Naive thymus-derived CD4-positive, alpha-beta T cell (primary cell): ENCODE results near the gene TCF15. TPM values are rescaled to one million over a fixed set of nuclear protein-coding genes. Genes with fewer than 3 reads are reported as not detected.

ENCODE experiments used
- ATAC-seq: fragments of 150-1000 bp; cut with Tn5 transposase; 2 replicates; pipeline ENCODE4 v1.10.0; 2021; ENCODE audit warnings: mild to moderate bottlenecking, moderate library complexity
- CTCF ChIA-PET: fragments of 350-600 bp; sonication (Branson Sonifier 250); formaldehyde crosslinking; loops from one replicate; lab custom pipeline; 2021; ENCODE audit warnings: antibody characterized with exemption; lab: Charles Lee
- POLR2A ChIA-PET: fragments of 350-600 bp; sonication (Branson Sonifier 250); formaldehyde crosslinking; loops from one replicate; lab custom pipeline; 2021; ENCODE audit warnings: antibody characterized with exemption, inconsistent platforms; lab: Charles Lee
- DNase-seq, 9 donors: peaks; one replicate each; pipeline versions ENCODE4 v3.0.0 to v3.0.0-alpha.2; 2020 to 2022; ENCODE audit warnings: mixed read lengths in 1 of 9
- H3K27ac ChIP-seq: one replicate; pipeline ENCODE4 v1.7.0; 2013; ENCODE audit warnings: mild to moderate bottlenecking, low read depth, low read length, moderate library complexity
- H3K27me3 ChIP-seq, 2 donors: one replicate each; pipeline ENCODE4 v1.7.0; 2013; ENCODE audit warnings: low read length in 2 of 2, mild to moderate bottlenecking in 2 of 2, moderate library complexity in 2 of 2; ENCODE audit not compliant: control insufficient read depth in 2 of 2, insufficient read depth in 2 of 2
- H3K36me3 ChIP-seq, 3 experiments: 1 replicate in 2 of 3; 2 replicates in 1 of 3; pipeline ENCODE4 v1.7.0; 2013; ENCODE audit warnings: low read length in 3 of 3, mild to moderate bottlenecking in 3 of 3, moderate library complexity in 1 of 3; ENCODE audit not compliant: insufficient read depth in 3 of 3, control insufficient read depth in 2 of 3
- H3K4me1 ChIP-seq, 2 donors: one replicate each; pipeline ENCODE4 v1.7.0; 2013; ENCODE audit warnings: low read length in 2 of 2, mild to moderate bottlenecking in 2 of 2, moderate library complexity in 1 of 2; ENCODE audit not compliant: control insufficient read depth in 2 of 2, insufficient read depth in 2 of 2
- H3K4me3 ChIP-seq: 2 replicates; pipeline ENCODE4 v1.7.0; 2013; ENCODE audit warnings: mild to moderate bottlenecking, low read length
- H3K9me3 ChIP-seq, 3 experiments: 1 replicate in 2 of 3; 2 replicates in 1 of 3; pipeline ENCODE4 v1.7.0; 2013; ENCODE audit warnings: low read length in 3 of 3; ENCODE audit not compliant: control insufficient read depth in 2 of 3
- H3K27ac Mint-ChIP-seq, 9 donors: one replicate each; pipeline ENCODE4 v1.8.0; 2020 to 2022; ENCODE audit warnings: mixed read lengths in 9 of 9, mild to moderate bottlenecking in 8 of 9, moderate library complexity in 5 of 9, inconsistent platforms in 2 of 9
- H3K27me3 Mint-ChIP-seq, 5 donors: one replicate each; pipeline ENCODE4 v1.8.0; 2021 to 2022; ENCODE audit warnings: mixed read lengths in 5 of 5, mild to moderate bottlenecking in 1 of 5
- H3K36me3 Mint-ChIP-seq, 5 donors: one replicate each; pipeline ENCODE4 v1.8.0; 2020 to 2022; ENCODE audit warnings: mixed read lengths in 5 of 5, mild to moderate bottlenecking in 3 of 5, inconsistent platforms in 1 of 5
- H3K4me1 Mint-ChIP-seq, 7 donors: one replicate each; pipeline ENCODE4 v1.8.0; 2020 to 2022; ENCODE audit warnings: mixed read lengths in 7 of 7, mild to moderate bottlenecking in 3 of 7, inconsistent platforms in 1 of 7
- H3K4me3 Mint-ChIP-seq, 10 donors: one replicate each; pipeline ENCODE4 v1.8.0; 2020 to 2022; ENCODE audit warnings: mild to moderate bottlenecking in 10 of 10, mixed read lengths in 10 of 10, moderate library complexity in 6 of 10, inconsistent platforms in 2 of 10
- H3K9me3 Mint-ChIP-seq, 11 donors: one replicate each; pipeline ENCODE4 v1.8.0; 2020 to 2022; ENCODE audit warnings: mixed read lengths in 11 of 11, mild to moderate bottlenecking in 4 of 11, inconsistent platforms in 1 of 11, moderate library complexity in 1 of 11
- intact Hi-C, 2 donors: fragments of 100-400 bp; cut with micrococcal nuclease; formaldehyde crosslinking; loops; one replicate each; pipeline ENCODE4 v1.15.1; 2023
- polyA plus RNA-seq, 2 donors: library from polyadenylated mRNA; unstranded; fragments of 300-500 nt; fragmentation: Illumina TruSeq; gene quantifications; one replicate each; pipeline ENCODE4 v1.2.3, GENCODE V29; 2021
- total RNA-seq, 6 experiments: library from RNA in 5 of 6; stranded (reverse) in 5 of 6; gene quantifications; 1 replicate in 5 of 6; 2 replicates in 1 of 6; pipeline ENCODE4 v1.2.3 and lab custom pipeline; 2021 to 2026

The TCF15 gene
- total and polyA plus RNA-seq, 7 experiments from 2014 or later = not detected

- H3K4me1 ChIP-seq = no peaks in the 10 kb centered on the region
- no peaks in the 10 kb centered on the region for H3K36me3 Mint-ChIP-seq
- POLR2A ChIA-PET = no interaction called here
- H3K27ac Mint-ChIP-seq = no peak overlapping the region
- no peak overlapping the region for H3K27ac ChIP-seq
- no peak for DNase-seq
- H3K27me3 ChIP-seq = no peaks in the 10 kb centered on the region
- CTCF ChIA-PET = no interaction called here
- H3K27me3 Mint-ChIP-seq = peaks cover 0 to 23% (median 9%) of the 10 kb centered on the region in 5 donors
- ATAC-seq = no peak
- intact Hi-C loops = no loop called here
- H3K4me3 ChIP-seq = no peak overlapping the region
- H3K36me3 ChIP-seq = no peaks in the 10 kb centered on the region
- H3K4me3 Mint-ChIP-seq = no peak overlapping the region
- no peaks in the 10 kb centered on the region for H3K9me3 ChIP-seq
- no peaks in the 10 kb centered on the region for H3K9me3 Mint-ChIP-seq
- H3K4me1 Mint-ChIP-seq = no peaks in the 10 kb centered on the region
Observed at GRCh38 chr20:598133-598850, 11.8 kb downstream of the TCF15 start.

- H3K9me3 ChIP-seq = no peaks in the 10 kb centered on the region
- no peaks in the 10 kb centered on the region for H3K4me1 ChIP-seq
- peaks cover 0 to 26% (median 11%) of the 10 kb centered on the region in 5 donors for H3K27me3 Mint-ChIP-seq
- H3K36me3 ChIP-seq = no peaks in the 10 kb centered on the region
- H3K27ac Mint-ChIP-seq = no peak overlapping the region
- H3K4me3 ChIP-seq = no peak overlapping the region
- intact Hi-C loops = no loop called here
- H3K9me3 Mint-ChIP-seq = no peaks in the 10 kb centered on the region
- DNase-seq (no peak), ATAC-seq (no peak)
- no peaks in the 10 kb centered on the region for H3K27me3 ChIP-seq
- no peak overlapping the region for H3K4me3 Mint-ChIP-seq
- no peak overlapping the region for H3K27ac ChIP-seq
- ChIA-PET CTCF (no interaction called here), POLR2A (no interaction called here)
- H3K4me1 Mint-ChIP-seq = no peaks in the 10 kb centered on the region
- no peaks in the 10 kb centered on the region for H3K36me3 Mint-ChIP-seq
Observed at GRCh38 chr20:597560-597959, 12.5 kb downstream of the TCF15 start.

DNA sequence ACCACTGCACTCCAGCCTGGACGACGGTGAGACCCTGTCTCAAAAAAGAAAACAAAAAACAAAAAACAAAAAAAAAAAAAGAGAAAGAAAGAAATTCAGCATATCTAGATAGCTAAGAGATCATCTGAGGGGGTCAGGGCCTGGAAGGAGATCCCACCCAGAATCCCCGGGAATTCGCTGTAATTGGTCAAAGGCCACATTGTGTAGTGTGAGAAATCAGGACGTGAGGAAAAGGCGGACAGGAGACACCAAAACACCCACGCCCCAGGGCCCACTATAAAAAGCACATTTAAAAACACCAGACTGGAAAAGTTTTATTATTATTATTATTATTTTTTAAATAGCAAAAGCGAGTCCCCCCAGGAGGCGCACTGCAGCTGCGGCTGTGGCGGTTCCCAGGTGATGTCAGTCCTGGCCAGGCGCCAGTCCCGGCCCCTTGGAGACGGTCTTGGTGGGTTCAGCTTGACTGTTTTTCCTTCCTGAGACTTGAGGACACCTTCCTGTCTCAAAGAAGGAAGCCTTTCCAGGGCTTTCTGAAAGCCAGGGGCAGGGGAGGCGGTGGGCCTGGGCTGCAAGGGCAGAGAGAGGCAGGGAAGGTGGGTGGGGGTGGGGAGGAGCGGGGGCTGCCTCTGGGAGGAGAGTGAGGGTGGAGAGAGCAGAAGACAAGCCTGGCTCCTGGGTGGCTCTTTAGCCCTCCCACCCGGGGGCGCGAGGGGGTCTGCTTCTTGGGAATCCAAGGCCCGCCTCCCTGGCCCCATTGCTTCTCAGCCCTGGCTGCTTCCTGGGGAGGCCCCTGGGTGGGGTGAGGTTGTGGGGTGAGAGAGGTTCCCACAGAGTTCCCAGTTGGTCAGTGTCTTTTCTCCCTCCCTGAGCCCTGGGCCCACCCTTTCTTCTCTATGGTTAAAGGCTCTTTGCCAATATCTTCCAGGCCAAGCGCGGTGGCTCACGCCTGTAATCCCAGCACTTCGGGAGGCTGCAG, 14.5 kb downstream of the TCF15 start:
- POLR2A ChIA-PET = no interaction called here
- Histone ChIP-seq H3K27me3 (no peaks in the 10 kb centered on the region), H3K27ac (no peak overlapping the region), H3K4me3 (no peak overlapping the region), H3K36me3 (no peaks in the 10 kb centered on the region), H3K4me1 (no peaks in the 10 kb centered on the region), H3K9me3 (no peaks in the 10 kb centered on the region)
- intact Hi-C loops = no loop called here
- H3K27ac Mint-ChIP-seq = no peak overlapping the region
- CTCF ChIA-PET = no interaction called here
- no peaks in the 10 kb centered on the region for H3K4me1 Mint-ChIP-seq
- H3K4me3 Mint-ChIP-seq = no peak overlapping the region
- peaks cover 9 to 36% (median 19%) of the 10 kb centered on the region in 5 donors for H3K27me3 Mint-ChIP-seq
- H3K36me3 Mint-ChIP-seq = no peaks in the 10 kb centered on the region
- peaks cover 0 to 1% (median 0%) of the 10 kb centered on the region in 11 donors for H3K9me3 Mint-ChIP-seq
- DNase-seq (no peak), ATAC-seq (no peak)

DNA sequence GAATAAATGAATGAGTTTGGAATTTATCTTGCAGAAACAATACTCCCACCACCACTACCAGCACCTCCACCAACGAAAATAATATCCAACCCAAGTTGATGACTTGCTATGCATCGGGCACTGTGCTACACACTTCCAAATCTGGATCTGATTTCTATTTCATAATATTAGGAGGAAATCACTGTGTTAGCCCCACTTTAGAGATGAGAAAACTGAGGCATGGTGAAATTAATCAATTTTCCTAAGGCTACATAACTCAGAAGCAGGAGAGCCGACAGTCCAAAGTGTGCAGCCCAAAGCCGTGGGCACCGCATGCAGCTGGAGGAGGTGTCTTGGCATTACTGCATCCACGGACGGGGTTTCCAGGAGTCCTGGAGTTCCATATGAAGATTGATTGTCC, 17.6 kb downstream of the TCF15 start:
- POLR2A ChIA-PET = no interaction called here
- Mint-ChIP-seq H3K27ac (no peak overlapping the region), H3K4me1 (no peaks in the 10 kb centered on the region), H3K27me3 (peaks cover 10 to 38% (median 24%) of the 10 kb centered on the region in 5 donors), H3K4me3 (no peak overlapping the region), H3K9me3 (peaks cover 0 to 2% (median 0%) of the 10 kb centered on the region in 11 donors), H3K36me3 (no peaks in the 10 kb centered on the region)
- H3K9me3 ChIP-seq = no peaks in the 10 kb centered on the region
- H3K27me3 ChIP-seq = no peaks in the 10 kb centered on the region
- H3K4me1 ChIP-seq = no peaks in the 10 kb centered on the region
- H3K27ac ChIP-seq = no peak overlapping the region
- CTCF ChIA-PET = no interaction called here
- DNase-seq = no peak
- no peak for ATAC-seq
- H3K36me3 ChIP-seq = no peaks in the 10 kb centered on the region
- H3K4me3 ChIP-seq = no peak overlapping the region
- intact Hi-C loops = no loop called here

- H3K27me3 ChIP-seq = no peaks in the 10 kb centered on the region
- intact Hi-C loops = no loop called here
- no peak overlapping the region for H3K4me3 ChIP-seq
- Mint-ChIP-seq H3K36me3 (no peaks in the 10 kb centered on the region), H3K27ac (no peak overlapping the region), H3K4me1 (no peaks in the 10 kb centered on the region), H3K27me3 (peaks cover 10 to 38% (median 24%) of the 10 kb centered on the region in 5 donors), H3K4me3 (no peak overlapping the region), H3K9me3 (peaks cover 0 to 2% (median 0%) of the 10 kb centered on the region in 11 donors)
- no peak overlapping the region for H3K27ac ChIP-seq
- no peaks in the 10 kb centered on the region for H3K36me3 ChIP-seq
- DNase-seq = no peak
- H3K4me1 ChIP-seq = no peaks in the 10 kb centered on the region
- CTCF ChIA-PET = no interaction called here
- no peaks in the 10 kb centered on the region for H3K9me3 ChIP-seq
- POLR2A ChIA-PET = no interaction called here
- ATAC-seq = no peak
Observed at GRCh38 chr20:591941-592340, 18.2 kb downstream of the TCF15 start.

DNA sequence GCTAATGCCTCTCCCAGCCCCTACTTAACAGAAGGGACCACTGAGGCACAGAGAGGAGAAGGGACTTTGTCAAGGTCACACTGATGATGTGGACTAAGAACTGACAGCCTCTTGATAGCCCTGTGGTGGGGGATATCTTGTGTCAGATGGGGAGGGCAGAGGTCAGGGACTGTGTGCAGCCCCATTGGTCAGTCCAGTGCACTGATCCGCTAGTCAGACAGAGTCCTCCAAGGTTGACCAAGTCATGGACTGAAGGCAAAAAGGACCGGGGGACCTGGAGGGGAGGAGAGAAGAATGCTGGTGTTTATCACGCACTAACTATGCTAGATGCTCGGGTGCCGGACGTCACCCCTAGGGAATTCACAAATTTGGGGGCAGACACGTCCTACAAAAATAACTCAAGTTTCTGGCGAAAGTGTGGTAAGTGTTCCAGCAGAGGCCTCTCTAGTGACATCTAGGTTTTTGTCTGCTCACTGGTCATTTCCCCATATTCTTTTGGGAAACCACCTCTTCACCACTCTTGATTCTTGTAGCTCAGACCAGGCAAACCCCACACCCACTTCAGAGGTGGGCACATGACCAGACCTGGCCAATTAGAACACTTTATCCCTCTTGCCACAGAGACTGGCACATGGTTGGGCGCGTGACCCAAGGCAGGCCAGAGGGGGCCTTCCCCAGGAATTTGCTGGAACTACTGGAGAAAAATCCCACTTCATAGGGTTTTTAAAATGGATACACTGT, 21.0 kb downstream of the TCF15 start:
- ChIA-PET POLR2A (no interaction called here), CTCF (no interaction called here)
- H3K4me3 Mint-ChIP-seq = no peak overlapping the region
- H3K27ac ChIP-seq = no peak overlapping the region
- H3K4me1 Mint-ChIP-seq = no peaks in the 10 kb centered on the region
- intact Hi-C loops = no loop called here
- H3K36me3 ChIP-seq = no peaks in the 10 kb centered on the region
- H3K27me3 ChIP-seq = no peaks in the 10 kb centered on the region
- no peak overlapping the region for H3K4me3 ChIP-seq
- no peak overlapping the region for H3K27ac Mint-ChIP-seq
- peak; percentile 32 for ATAC-seq
- no peaks in the 10 kb centered on the region for H3K9me3 ChIP-seq
- no peaks in the 10 kb centered on the region for H3K4me1 ChIP-seq
- DNase-seq = no peak
- H3K27me3 Mint-ChIP-seq = peaks cover 15 to 46% (median 19%) of the 10 kb centered on the region in 5 donors
- H3K9me3 Mint-ChIP-seq = peaks cover 0 to 2% (median 0%) of the 10 kb centered on the region in 11 donors
- no peaks in the 10 kb centered on the region for H3K36me3 Mint-ChIP-seq
